ENCODE results near the gene CYP1B1. TPM values are rescaled to one million over a fixed set of nuclear protein-coding genes. Genes with fewer than 3 reads are reported as not detected.
"Not testable (repeated sequence)": the region's sequence is repeated elsewhere in the genome, so short reads cannot be mapped to it uniquely, and the experiment has no call there.

The CYP1B1 gene
- total RNA-seq, 4 donors from 2014 or later, result 2.5 to 29.1 (median 9.7) TPM

- H3K4me1 ChIP-seq, result peaks cover 7 to 29% of the 10 kb centered on the region in 2 donors
- in situ Hi-C loops (cut with MboI; ENCODE audit: low sequenced_read_pairs in 4 of 4), result no loop called here
- H3K27me3 ChIP-seq, result peaks cover 0 to 13% (median 0%) of the 10 kb centered on the region in 3 donors
- intact Hi-C loops (cut with DNase I; ENCODE audit: low total_unique reads), result no loop called here
- DNase-seq (no peak), ATAC-seq (no peak)
- no peaks in the 10 kb centered on the region for H3K36me3 ChIP-seq
- no peak overlapping the region for H3K4me3 ChIP-seq
- H3K9me3 ChIP-seq, result no peaks in the 10 kb centered on the region
- H3K27ac ChIP-seq, result no peak overlapping the region
- TF ChIP-seq CTCF (IDR thresholded peaks at IDR 0.05 in 4 of 5, conservative IDR thresholded peaks at IDR 0.05 in 1 of 5) (no peak), POLR2A (IDR thresholded peaks at IDR 0.05) (no peak)
Observed at GRCh38 chr2:38093527-38094165, 17.7 kb upstream of the CYP1B1 start.

- ATAC-seq, result peak; percentile 54 to 78
- Histone ChIP-seq H3K36me3 (no peaks in the 10 kb centered on the region), H3K4me3 (no peak overlapping the region), H3K4me1 (peaks cover 0 to 22% of the 10 kb centered on the region in 2 donors), H3K9me3 (no peaks in the 10 kb centered on the region), H3K27ac (peak overlapping the region; percentile 34 to 44 (median 41)), H3K27me3 (peaks cover 0 to 4% (median 0%) of the 10 kb centered on the region in 3 donors)
- TF ChIP-seq POLR2A (IDR thresholded peaks at IDR 0.05) (peak in 1 of 2 donors; percentile 16), CTCF (IDR thresholded peaks at IDR 0.05 in 4 of 5, conservative IDR thresholded peaks at IDR 0.05 in 1 of 5) (no peak)
- intact Hi-C loops (cut with DNase I; ENCODE audit: low total_unique reads) (no loop called here), in situ Hi-C loops (cut with MboI; ENCODE audit: low sequenced_read_pairs in 4 of 4) (no loop called here)
- DNase-seq, result peak; percentile 46 to 50
Observed at GRCh38 chr2:38092196-38092902, 16.4 kb upstream of the CYP1B1 start.

GRCh38 chr2:38091760-38092159 is 15.8 kb upstream of the CYP1B1 start:
- peak overlapping the region in 2 of 4 donors; percentile 24 to 34 for H3K27ac ChIP-seq
- no peaks in the 10 kb centered on the region for H3K9me3 ChIP-seq
- no peak for TF ChIP-seq CTCF (IDR thresholded peaks at IDR 0.05 in 4 of 5, conservative IDR thresholded peaks at IDR 0.05 in 1 of 5)
- no peak for TF ChIP-seq POLR2A (IDR thresholded peaks at IDR 0.05)
- peaks cover 0 to 16% of the 10 kb centered on the region in 2 donors for H3K4me1 ChIP-seq
- no peak overlapping the region for H3K4me3 ChIP-seq
- no peaks in the 10 kb centered on the region for H3K36me3 ChIP-seq
- in situ Hi-C loops (cut with MboI; ENCODE audit: low sequenced_read_pairs in 4 of 4) (no loop called here), intact Hi-C loops (cut with DNase I; ENCODE audit: low total_unique reads) (no loop called here)
- ATAC-seq, result no peak
- H3K27me3 ChIP-seq, result peaks cover 0 to 4% (median 0%) of the 10 kb centered on the region in 3 donors
- DNase-seq, result no peak

- TF ChIP-seq POLR2A (IDR thresholded peaks at IDR 0.05) (no peak), CTCF (IDR thresholded peaks at IDR 0.05 in 4 of 5, conservative IDR thresholded peaks at IDR 0.05 in 1 of 5) (no peak)
- peaks cover 0 to 9% of the 10 kb centered on the region in 2 donors for H3K4me1 ChIP-seq
- H3K36me3 ChIP-seq, result no peaks in the 10 kb centered on the region
- no peak for DNase-seq
- H3K9me3 ChIP-seq, result no peaks in the 10 kb centered on the region
- intact Hi-C loops (cut with DNase I; ENCODE audit: low total_unique reads) (no loop called here), in situ Hi-C loops (cut with MboI; ENCODE audit: low sequenced_read_pairs in 4 of 4) (no loop called here)
- peaks cover 0 to 3% (median 0%) of the 10 kb centered on the region in 3 donors for H3K27me3 ChIP-seq
- ATAC-seq, result no peak
- no peak overlapping the region for H3K4me3 ChIP-seq
- H3K27ac ChIP-seq, result no peak overlapping the region
Observed at GRCh38 chr2:38090928-38091327, 15.0 kb upstream of the CYP1B1 start.

- intact Hi-C loops (cut with DNase I; ENCODE audit: low total_unique reads); H3K4me3 ChIP-seq; H3K36me3 ChIP-seq; H3K27ac ChIP-seq; in situ Hi-C loops (cut with MboI; ENCODE audit: low sequenced_read_pairs in 4 of 4); H3K9me3 ChIP-seq; H3K4me1 ChIP-seq; DNase-seq; ATAC-seq; H3K27me3 ChIP-seq: not testable (repeated sequence)
Observed at GRCh38 chr2:38090212-38090611, 14.3 kb upstream of the CYP1B1 start.

GRCh38 chr2:38085998-38086698 is 10.2 kb upstream of the CYP1B1 start:
- H3K9me3 ChIP-seq; in situ Hi-C loops (cut with MboI; ENCODE audit: low sequenced_read_pairs in 4 of 4): not testable (repeated sequence)

GRCh38 chr2:38084556-38084955 is 8.6 kb upstream of the CYP1B1 start:
- H3K4me3 ChIP-seq; H3K27ac ChIP-seq; in situ Hi-C loops (cut with MboI; ENCODE audit: low sequenced_read_pairs in 4 of 4); H3K27me3 ChIP-seq; intact Hi-C loops (cut with DNase I; ENCODE audit: low total_unique reads); H3K9me3 ChIP-seq; ATAC-seq; DNase-seq; H3K4me1 ChIP-seq; H3K36me3 ChIP-seq: not testable (repeated sequence)

More at GRCh38 chr2:38085998-38086698, 10.2 kb upstream of the CYP1B1 start:
- DNase-seq; H3K36me3 ChIP-seq; H3K27ac ChIP-seq; H3K4me1 ChIP-seq; H3K4me3 ChIP-seq; H3K27me3 ChIP-seq; intact Hi-C loops (cut with DNase I; ENCODE audit: low total_unique reads); ATAC-seq: not testable (repeated sequence)

Measured in gastrocnemius medialis (tissue), 4 donors.